AG09319 (cell line): ENCODE measurements around the gene ZBTB3.

ENCODE experiments used
- DNase-seq: peaks from one replicate; pipeline ENCODE4 v3.0.0-alpha.2; 2010; ENCODE audit warnings: low read depth; ENCODE audit errors: extremely low read depth
- CTCF ChIP-seq: IDR thresholded peaks from 2 replicates; pipeline ENCODE4 v1.5.1; 2011; ENCODE audit warnings: low read depth, mild to moderate bottlenecking, inconsistent platforms, low read length, moderate library complexity

ZBTB3 gene

GRCh38 chr11:62721994-62722393 lies 32.0 kb downstream of the ZBTB3 start:
- no peak for DNase-seq
- TF ChIP-seq CTCF, result no peak; the same call in 1 of the 2 replicates

- TF ChIP-seq CTCF, result no peak
- no peak for DNase-seq
These were observed 34.5 kb downstream of the ZBTB3 start for GRCh38 chr11:62719302-62719978.

GRCh38 chr11:62716816-62717215 lies 37.1 kb downstream of the ZBTB3 start:
- no peak for DNase-seq
- no peak for TF ChIP-seq CTCF

- no peak for DNase-seq
- no peak for TF ChIP-seq CTCF
These were observed 37.8 kb downstream of the ZBTB3 start for GRCh38 chr11:62716206-62716605.

GRCh38 chr11:62715150-62716130 lies 38.5 kb downstream of the ZBTB3 start:
- TF ChIP-seq CTCF, result no peak
- no peak for DNase-seq

- TF ChIP-seq CTCF, result no peak
- DNase-seq, result no peak
These were observed 40.6 kb downstream of the ZBTB3 start for GRCh38 chr11:62713343-62713742.

GRCh38 chr11:62712861-62713260 lies 41.1 kb downstream of the ZBTB3 start:
- no peak for DNase-seq
- TF ChIP-seq CTCF, result no peak
